Neural cell (in vitro differentiated cells): Measurements from ENCODE around the gene SMYD5.

Experiments
- CTCF ChIP-seq: fragments of 450-650 bp; IDR thresholded peaks from 2 replicates; pipeline ENCODE4 v1.5.1; 2014; ENCODE audit warnings: antibody characterized with exemption, mild to moderate bottlenecking, moderate library complexity; ENCODE audit not compliant: poor library complexity, severe bottlenecking
- EP300 ChIP-seq: fragments of 450-650 bp; conservative IDR thresholded peaks from 2 replicates; pipeline ENCODE4 v1.6.1; 2014; ENCODE audit warnings: antibody characterized with exemption, mild to moderate bottlenecking, moderate library complexity; ENCODE audit not compliant: poor library complexity, severe bottlenecking
- EZH2 ChIP-seq: fragments of 200-600, 300-800 bp; shearing (Covaris generic), sonication (generic); IDR thresholded peaks from 2 replicates; pipeline ENCODE4 v1.6.1; 2014; ENCODE audit warnings: antibody characterized with exemption, low read length, borderline replicate concordance, mild to moderate bottlenecking; ENCODE audit not compliant: insufficient read depth, poor library complexity, severe bottlenecking
- MXI1 ChIP-seq: fragments of 450-650 bp; conservative IDR thresholded peaks from 2 replicates; pipeline ENCODE4 v1.6.1; 2014; ENCODE audit warnings: antibody characterized with exemption, mild to moderate bottlenecking; ENCODE audit not compliant: poor library complexity, severe bottlenecking
- POLR2AphosphoS5 ChIP-seq: IDR thresholded peaks from 2 replicates; pipeline ENCODE4 v1.6.1; 2012
- RAD21 ChIP-seq: fragments of 450-650 bp; conservative IDR thresholded peaks from 2 replicates; pipeline ENCODE4 v1.6.1; 2014; ENCODE audit warnings: antibody characterized with exemption, mild to moderate bottlenecking, moderate library complexity
- REST ChIP-seq: IDR thresholded peaks from 2 replicates; pipeline ENCODE4 v1.6.1; 2012; ENCODE audit warnings: borderline replicate concordance
- TAF1 ChIP-seq: IDR thresholded peaks from 2 replicates; pipeline ENCODE4 v1.6.1; 2012; ENCODE audit warnings: low read depth

GRCh38 chr2:73212448-73213176 is 1.4 kb upstream of the SMYD5 start:
- TF ChIP-seq EP300, result no peak
- TF ChIP-seq CTCF, result peak; percentile 81
- no peak for TF ChIP-seq POLR2AphosphoS5
- peak; percentile 68 for TF ChIP-seq RAD21
- no peak for TF ChIP-seq EZH2
- no peak for TF ChIP-seq REST
- TF ChIP-seq MXI1, result no peak
- no peak for TF ChIP-seq TAF1
